Fibroblast of skin of right quadriceps (primary cell): ENCODE results near the gene GLB1L2.
A peak's percentile ranks its signal among the peaks of the same experiment; 100 is the strongest.

ENCODE experiments used
- DNase-seq: peaks from one replicate; pipeline ENCODE4 v3.0.0-alpha.2; 2013

The GLB1L2 gene

DNA sequence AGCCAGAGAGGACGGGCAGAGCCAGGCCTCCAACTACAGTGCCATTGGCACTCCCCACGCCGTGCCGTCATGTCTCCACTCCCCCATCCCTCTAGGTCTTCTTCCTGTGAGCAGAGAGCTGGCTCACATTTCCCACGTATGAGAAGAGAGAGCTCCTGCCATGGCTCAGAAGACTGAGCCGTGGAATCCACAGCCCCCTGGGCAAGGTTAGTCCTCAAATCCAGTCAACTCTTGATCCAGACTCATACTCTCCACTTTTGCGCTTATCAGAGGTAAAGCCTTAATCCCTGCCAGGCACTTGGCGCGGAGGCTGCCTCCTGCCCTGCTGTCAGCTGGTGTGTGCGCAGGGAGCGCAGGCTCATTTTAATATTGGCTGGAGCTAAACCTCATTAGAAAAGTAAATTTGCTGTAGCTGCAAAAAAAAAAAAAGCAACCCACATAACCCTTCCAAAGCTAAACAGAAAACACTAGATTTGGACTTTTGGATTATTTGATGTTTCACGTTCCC, 75.6 kb downstream of the GLB1L2 start:
- DNase-seq, result no peak

- DNase-seq, result no peak
Measured at GRCh38 chr11:134407923-134408322, 76.1 kb downstream of the GLB1L2 start.

DNA sequence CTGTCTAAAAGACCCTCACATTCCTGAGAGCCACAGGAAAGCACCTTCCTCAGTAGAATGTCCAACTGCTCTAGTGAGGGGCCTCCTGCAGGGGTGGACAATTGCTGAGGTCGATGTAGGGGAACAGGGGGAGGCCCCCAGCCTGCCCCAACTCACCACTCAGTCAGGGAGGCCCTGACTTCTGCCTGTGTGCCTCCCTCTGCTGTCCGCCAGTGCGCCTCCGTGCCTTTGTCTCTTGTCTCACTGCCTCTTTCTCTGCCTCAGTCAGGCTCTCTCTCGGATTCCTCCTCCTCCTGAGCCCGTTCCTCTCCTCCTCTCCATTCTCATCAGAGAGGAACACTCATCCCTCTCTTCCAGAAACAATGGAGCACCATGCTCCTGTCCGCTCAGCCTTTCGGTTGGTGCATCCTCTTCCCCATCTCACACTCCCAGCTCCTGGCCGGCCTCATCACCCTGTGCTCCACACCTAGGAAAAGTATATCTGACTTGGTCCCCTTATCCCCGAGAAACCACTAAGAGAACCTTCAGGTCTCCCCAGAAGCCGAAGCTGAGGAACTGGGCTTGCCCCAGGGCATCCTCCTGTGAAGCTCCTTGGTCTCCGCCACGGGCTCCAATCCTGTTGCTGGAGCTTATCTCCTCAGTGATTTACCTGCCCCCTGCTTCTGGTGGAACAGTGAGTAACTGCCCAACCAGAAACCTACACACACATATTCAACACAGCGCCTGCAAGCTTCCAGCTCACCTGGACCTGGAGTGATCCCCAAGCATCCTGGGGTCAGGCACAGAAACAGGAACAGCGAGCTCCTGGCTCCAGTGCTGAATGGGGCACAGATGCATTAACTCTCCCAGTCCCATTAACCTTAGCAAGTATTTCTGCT, 78.0 kb downstream of the GLB1L2 start:
- no peak for DNase-seq

DNA sequence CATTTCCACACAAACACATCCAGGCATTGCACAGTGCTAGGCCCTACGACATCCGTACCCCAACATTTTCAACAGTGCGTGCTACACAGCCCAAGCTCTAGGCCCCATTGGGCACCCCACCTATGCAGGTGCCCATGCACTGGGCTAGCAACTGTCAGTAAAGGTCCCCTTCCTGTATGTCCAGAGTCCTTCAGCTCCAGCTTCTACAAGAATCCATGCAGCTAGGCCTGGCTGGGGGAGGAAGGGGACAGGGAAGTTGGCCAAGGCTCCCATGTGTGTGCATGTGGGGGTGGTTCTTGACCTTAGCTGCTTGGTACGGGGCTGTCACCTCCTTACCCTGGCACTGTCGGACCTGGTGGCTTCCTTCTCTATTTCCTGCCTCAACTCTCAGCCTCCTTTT, 79.0 kb downstream of the GLB1L2 start:
- no peak for DNase-seq

DNA sequence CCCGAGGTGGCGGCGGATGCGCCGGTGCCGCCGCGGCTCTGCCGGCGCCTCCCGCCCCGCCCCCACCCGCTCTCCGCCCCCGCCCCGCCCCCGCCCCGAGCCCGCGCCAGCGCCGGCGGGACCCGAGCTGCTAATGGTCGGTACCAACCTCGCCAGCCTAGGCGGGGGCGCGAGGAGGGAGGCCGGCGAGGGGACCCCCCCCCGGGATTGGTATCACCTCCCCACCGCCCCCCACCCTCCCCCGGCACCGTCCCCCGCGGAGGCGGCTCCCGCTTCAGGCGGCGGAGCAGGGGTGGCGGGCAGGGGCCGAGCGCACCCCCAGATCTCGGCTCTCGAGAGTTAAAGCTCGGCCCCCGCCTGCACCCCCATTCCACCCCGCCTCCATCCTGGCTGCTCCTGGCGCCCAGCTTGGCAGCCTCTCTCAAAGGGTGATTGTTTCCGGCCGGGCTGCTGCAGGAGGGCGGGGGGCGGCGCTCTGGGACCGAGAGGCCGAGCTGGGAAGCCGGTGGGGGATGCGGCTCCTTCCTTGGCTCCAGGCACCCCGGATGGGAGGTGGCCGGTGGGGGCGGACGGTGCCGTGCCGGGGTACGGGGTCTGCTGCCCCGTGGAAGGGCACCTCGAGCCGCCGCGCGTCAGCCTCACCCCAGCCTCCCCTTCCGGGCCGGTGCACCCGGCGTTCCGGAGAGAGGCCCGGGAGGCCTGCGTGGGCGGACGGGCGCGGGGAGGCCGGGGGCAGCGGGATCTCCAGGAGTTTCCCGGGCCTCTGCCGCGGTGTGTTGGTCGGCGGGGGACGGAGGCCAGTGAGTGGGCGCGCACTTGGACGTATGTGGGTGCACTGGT, 80.6 kb downstream of the GLB1L2 start, which contains the start of gene B3GAT1:
B3GAT1 (minus strand) TSS at position 40 of the 840 bp plus-strand sequence. CDS start 24,583 bp downstream, outside the sequence.
- DNase-seq, result no peak

- DNase-seq, result no peak
Measured at GRCh38 chr11:134413043-134413825, 81.4 kb downstream of the GLB1L2 start.

DNA sequence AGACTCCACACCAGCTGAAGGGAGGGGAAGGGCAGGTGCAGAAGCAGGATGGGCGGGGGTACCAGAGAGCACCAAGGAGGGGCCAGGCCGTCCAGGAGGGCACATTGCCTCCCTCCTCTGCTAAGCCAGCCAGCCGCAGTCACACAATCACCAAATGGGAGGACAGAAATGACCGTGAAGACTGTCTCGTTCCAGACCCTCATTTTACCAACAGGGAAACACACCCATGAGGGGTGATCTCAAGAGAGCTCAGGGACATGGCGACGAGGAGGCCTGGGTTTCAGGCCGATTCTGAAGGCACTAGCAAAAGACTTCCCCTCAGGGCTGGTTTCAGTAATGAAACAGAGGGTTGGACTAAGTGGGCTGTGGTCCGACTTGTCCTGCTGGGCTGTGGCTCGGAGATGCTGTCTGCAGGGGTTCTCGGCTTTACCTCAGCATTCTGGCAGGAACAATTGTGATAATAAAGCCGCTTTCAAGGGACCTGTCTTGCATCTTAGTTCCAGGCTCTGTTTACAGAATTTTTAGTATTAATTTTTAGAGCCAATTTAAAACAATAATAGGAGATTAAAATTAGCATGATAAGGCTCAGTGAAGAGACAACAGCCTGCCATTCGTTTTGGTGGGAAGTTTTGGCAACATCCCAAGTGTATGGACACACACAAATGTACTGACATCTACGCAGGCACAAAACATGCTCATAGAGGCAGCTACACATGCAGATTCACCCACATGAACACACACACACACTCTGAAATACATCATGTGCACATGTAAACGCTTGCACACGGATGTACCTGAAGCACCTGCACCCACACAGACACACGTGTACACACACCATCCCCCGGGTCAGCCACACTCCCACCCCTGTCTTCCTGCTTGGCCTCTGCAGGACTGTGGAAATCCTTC, 82.3 kb downstream of the GLB1L2 start:
- no peak for DNase-seq

DNA sequence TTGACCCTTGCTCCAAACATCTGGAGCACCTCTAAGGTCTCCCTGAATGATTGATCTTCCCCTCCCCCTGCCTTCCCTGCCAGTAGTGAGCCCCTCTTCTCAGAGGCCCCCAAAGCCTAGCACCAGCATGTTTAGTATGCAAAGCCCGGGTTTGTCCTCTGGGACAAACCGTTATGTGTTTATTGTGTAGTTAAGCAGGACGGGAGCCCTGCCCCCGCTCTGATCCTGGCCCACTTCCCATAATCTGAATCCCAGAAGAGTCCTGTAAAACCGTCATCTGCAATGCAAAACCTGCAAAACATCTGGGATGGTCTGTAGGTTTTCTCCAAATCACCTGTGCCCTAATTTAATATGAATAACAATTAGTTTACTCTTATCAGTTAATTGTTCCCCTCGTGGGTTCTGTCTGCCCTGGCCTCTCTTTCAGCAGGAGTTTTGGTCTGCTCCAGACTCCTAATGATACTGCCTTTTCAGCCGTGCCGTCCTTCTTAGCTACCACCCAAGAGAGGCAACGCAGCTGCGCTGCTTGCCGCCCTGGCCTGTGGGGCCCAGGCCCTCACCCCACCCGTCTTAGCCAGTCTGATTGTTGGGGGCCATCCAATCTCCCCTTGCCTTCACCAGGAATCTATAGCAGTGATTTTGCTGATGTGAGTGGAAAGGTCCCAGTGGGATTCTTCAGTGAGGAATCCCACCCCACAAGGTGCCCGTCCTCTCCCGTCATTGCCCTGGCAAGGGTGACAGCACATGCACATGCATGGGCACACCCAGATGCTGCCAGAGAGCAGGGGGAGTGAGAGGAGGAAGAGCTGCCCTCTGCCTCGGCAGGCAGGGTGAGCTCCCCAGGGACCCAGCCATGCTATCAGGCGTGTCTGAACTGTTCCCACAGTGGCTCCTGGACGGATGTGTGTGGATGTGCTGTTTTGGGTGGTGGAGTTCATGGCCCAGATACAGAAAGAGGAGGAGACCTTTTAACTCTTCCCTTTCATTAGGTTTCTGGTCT, 83.3 kb downstream of the GLB1L2 start:
- DNase-seq, result no peak

DNA sequence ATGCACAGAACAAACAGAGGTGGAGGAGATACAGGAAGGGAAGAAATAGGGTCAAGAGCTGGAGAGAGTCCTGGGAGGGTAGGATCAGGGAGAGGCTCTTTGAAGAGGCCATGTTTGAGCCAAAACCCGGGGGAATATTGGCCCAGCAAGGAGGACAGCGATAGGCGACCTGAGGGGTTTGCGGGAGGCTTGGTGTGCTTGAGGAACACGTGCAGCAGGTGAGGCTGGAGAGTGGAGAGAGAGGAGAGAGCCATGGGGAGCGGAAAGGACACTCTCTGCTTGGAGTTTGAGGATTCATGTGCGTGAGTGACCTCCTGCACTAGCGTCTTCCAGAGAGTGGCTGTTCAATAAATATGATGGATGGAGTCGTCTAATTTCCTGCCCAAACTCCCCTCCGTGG, 84.9 kb downstream of the GLB1L2 start:
- no peak for DNase-seq

DNA sequence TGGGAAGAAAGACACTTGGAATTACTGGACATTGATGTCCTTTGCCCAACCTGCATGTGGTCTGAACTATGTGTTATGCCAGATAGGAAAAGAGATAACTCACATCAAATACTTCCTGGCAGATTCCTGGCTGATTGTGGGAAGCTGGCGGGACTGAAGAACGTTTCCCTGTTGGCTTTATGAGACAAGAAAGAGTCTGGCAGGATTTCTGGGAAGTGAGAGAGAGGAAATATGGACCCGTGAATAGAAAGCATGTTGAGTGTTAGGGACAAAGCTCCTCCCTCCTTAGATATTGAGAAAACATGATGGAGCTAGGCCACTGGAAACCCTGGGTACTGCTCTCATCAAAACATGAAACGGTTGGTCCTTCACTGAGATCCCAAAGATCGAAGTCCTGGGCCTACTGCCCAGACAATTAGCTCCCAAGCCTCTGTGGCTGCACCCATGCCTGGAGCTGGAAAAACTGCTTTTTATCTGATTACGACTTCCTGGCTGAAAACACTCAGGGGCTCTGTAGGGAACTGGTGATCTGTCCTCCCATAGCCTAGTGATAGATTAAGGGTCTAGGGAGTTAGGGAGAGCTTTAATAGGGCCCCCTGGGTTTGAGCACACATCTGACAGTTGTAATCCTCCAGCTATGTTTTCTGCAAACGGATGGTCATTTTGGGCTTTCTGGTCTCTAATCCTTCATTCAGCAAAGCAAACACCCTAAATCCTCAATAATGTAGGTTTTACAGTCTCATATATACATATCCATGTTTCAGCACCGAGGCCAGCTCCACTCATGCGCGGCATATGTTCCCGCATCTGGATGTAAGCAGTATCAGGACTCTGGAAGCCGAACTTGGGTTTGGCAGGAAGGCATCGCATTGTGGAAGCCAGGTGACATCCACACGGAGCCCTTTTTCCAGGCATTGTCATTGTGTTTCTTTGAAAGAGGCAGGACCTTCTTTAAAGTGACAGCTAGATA, 86.4 kb downstream of the GLB1L2 start:
- peak; percentile 22 for DNase-seq

GRCh38 chr11:134423106-134423505, 91.3 kb downstream of the GLB1L2 start:
- no peak for DNase-seq

DNA sequence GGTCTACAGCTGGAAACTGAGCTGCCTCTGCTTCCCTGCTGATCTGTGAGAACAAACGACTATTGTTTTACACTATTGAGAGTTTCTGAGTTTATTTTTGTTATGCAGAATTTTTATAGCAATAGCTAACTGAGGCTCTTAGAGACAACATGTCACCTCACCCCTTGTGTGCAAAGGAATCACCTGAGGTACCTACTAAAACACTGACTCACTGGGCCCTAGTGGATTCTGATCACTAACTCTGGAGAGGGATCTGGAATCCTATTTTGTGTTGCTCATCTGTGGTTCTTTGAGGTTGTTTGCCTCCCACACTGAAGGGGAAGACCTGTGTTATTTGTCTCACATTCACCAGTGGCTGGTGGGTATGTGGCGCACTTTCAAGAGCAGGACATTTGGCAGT, 93.6 kb downstream of the GLB1L2 start:
- no peak for DNase-seq
